ENCODE results near the gene TXN.
"Not testable (repeated sequence)": the region's sequence is repeated elsewhere in the genome, so short reads cannot be mapped to it uniquely, and the experiment has no call there.

The TXN gene

DNA sequence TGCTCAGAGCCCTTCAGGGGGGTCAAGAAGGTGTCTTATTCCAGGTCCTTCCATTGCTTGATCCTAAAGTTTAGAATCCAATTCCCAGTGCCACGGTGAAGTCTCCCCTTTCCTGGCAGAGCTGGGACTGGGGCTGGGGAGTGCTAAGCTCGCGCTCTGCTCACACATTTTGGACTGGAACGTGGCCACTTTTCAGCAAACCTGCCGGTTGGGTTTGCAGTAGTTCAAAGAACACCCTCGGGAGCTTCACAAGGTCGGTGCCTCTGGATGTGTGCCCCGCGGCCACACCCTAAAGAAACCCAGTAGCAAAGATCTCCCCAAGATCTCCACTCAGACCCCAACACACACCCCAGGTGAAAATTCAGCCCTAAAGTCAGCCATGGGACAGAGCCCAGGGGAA lies 48.3 kb downstream of the TXN start, which contains the start of gene C9orf152:
Gene C9orf152, minus strand, starts transcription at position 129 of the 400 bp plus-strand sequence. CDS start 580 bp downstream, outside the sequence.
- DNase-seq (ENCODE audit: low spot score) = no peak

DNA sequence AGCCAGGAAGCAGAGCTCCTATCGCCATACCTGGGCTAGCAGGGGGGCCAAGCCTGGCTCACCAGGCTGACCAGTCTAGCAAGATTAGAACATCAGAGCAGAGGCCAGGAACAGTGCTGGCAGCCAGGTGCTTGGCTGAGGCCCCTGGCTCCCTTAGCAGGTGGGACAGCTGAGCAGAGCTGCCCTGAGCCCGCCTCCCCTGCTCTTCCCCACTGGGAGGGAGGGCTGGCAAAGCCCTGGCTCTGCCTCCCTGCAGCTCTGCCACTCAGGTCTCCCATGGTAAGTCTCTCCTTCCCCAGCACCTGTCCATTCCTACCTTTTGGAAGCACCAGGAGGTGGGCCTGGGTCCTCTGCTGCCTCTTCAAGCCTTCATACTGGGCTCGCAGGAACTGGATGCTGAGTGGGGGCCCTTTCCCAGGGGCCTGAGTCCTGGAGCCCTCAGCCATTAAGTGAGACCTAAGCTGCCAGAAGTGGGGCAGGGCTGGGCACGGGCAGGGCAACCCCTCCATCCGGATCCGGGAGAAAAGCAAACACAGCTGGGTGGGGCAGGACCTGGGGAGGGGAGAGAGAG lies 49.2 kb downstream of the TXN start:
- DNase-seq (ENCODE audit: low spot score) = no peak

DNA sequence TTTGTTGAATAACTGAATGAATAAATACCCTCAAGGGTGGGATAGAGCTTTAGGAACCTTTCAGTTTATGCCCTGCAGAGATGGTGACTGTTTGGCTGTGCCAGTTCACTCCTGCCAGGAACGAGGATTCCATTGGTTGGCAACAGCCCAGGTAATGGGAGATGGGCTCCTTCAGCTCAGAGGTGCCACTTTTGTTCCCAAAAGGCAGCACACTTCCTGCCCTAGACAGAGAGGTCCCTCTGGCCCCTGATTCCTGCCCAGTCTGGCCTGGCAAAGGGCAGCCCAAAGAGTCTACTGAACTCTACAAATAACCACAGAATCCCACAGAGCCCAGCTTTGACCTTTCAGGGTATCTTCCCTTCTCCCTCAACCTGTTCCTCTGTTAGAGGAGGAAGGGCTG lies 49.9 kb downstream of the TXN start:
- no peak for DNase-seq (ENCODE audit: low spot score)

DNA sequence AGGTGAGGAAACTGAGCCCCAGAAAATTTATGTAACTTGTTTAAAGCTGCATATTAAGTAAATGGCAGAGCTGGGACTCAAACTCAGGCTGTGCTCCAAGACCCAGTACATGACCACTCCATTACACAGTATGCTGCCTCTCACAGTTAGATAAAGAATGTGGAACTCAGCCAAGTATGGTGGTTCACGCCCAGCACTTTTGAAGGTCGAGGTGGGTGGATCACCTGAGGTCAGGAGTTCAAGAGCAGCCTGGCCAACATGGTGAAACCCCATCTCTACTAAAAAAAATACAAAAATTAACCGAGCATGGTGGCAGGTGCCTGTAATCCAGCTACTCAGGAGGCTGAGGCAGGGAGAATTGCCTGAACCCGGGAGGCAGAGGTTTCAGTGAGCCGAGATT lies 50.7 kb downstream of the TXN start:
- not testable (repeated sequence) for DNase-seq (ENCODE audit: low spot score)

DNA sequence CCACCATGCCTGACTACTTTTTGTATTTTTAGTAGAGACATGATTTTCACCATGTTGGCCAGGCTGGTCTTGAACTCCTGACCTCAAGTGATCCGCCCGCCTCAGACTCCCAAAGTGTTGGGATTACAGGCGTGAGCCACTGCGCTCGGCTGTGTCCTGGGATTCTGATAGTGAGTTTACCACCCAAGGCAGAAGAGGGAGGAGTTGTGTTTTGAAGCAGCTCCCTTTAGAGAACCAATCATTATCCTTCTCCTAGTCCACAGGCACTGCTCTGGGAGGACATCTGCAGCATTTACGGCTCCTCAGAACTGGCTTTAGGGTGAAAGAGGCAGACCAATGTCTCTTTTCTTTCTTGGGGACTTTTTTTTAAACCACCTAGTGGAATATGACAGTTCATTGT lies 54.1 kb downstream of the TXN start:
- no peak for DNase-seq (ENCODE audit: low spot score)

DNA sequence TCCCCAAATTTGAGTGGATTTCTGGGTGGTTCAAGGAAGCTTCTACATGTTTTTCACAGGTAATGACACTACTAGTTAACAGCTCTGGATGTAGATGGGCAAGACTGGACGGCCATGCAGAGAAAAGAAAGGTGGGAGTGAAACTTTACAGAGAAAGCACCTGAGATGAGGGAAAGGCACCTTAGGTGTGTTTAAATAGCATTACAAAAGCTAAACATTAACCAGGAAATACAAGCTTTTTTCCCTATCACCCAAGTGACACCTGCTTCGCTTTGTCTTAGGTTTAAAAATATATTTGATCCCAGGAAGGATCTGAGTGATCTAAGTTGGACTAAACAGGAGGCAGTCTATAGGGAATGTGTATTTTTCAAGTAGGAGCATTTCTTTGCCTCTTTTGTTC lies 56.7 kb downstream of the TXN start:
- DNase-seq (ENCODE audit: low spot score) = no peak

DNA sequence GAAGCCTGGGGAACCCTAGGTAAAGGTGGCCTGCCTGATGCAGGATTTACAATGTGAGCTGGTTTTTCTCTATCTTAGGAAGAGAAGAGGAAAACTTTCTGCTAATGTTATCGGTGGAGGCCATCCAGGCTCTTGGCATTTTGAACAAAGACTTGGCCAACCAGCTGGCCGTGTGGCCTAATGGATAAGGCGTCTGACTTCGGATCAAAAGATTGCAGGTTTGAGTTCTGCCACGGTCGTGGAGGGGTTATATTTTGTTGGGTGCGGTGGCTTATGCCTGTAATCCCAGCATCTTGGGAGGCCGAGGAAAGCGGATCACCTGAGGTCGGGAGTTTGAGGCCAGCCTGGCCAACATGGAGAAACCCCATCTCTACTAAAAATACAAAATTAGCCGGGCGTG lies 58.0 kb downstream of the TXN start:
- DNase-seq (ENCODE audit: low spot score) = no peak

DNA sequence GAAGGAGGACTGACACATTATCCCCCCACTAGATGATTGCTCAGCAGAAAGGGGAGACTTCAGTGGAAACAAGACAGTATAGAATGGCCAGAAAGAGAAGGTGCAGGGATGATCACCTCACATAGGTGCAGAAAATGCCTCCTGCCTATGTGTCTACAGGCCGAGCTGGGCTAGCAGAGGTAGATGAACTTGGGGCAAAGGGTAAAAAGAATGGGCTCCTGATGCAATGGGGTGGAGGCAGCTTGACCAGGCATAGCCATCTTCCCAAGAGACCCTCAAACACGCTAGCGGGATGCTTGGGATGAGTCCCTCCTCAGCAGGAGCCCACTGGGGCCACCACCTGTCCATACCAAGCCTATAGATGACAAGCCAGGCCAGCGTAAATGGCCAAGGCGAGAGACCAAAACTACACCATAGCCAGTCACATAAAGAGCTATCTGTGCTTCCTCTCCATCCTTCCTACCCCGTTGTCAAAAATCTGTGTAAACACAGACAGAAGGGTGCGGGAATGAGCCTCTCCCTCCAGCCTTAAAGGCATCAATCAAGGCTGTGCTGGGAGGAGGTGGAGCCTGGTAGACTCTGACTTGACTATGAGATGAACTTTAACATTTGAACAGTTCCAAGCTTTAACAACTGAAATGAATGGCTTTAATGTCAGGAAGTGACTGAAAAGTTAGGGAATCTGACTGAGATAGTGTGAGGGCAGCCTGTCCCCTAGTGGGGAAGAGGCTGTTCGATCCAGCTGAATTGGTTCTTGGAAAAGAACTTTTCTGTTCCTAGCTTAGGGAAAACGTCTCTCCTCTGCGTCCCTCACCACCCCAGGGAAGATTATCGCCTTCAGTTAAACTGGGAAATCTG lies 58.7 kb downstream of the TXN start:
- no peak for DNase-seq (ENCODE audit: low spot score)

DNA sequence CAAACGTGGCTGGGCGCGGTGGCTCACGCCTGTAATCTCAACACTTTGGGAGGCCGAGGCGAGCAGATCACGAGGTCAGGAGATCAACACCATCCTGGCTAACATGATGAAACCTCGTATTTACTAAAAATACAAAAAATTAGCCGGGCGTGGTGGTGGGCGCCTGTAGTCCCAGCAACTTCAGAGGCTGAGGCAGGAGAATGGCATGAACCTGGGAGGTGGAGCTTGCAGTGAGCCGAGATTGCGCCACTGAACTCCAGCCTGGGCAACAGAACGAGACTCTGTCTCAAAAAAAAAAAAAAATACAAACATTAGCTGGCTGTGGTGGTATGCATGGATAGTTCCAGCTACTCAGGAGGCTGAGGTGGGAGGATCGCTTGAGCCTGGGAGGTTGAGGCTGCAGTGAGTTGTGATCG lies 60.2 kb downstream of the TXN start:
- DNase-seq (ENCODE audit: low spot score) = not testable (repeated sequence)

All from left forelimb (tissue), 1 donor.